B cell (primary cell): ENCODE results near the gene LMAN2.

ENCODE experiments used
- CTCF ChIP-seq: fragments of 200-600 bp; IDR thresholded peaks from one replicate; pipeline ENCODE4 v1.8.0; 2022; ENCODE audit warnings: antibody characterized with exemption, mild to moderate bottlenecking
- EZH2 ChIP-seq: IDR thresholded peaks from 2 replicates; pipeline ENCODE4 v1.6.1; 2012; ENCODE audit warnings: borderline replicate concordance, low read depth, mild to moderate bottlenecking, moderate library complexity, low read length; ENCODE audit not compliant: insufficient read depth, poor library complexity, severe bottlenecking

- TF ChIP-seq CTCF, result no peak
- no peak for TF ChIP-seq EZH2
These were observed 57.5 kb downstream of the LMAN2 start for GRCh38 chr5:177293819-177294581.
